Measurements from ENCODE around the gene MYBPHL.

MYBPHL gene

DNA sequence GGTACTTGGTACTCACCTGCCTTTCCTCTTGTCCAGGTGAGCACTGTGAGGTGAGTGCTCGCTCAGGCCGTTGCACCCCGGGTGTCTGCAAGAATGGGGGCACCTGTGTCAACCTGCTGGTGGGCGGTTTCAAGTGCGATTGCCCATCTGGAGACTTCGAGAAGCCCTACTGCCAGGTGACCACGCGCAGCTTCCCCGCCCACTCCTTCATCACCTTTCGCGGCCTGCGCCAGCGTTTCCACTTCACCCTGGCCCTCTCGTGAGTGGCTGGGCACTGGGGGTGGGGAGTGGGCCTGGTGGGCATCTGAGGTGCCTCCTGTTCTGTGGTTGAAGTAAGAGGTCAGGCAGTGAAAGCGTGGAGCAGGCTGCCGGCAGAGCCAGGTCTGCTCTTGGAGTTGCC lies 45.8 kb downstream of the MYBPHL start:
- H3K9me3 Mint-ChIP-seq: no peaks in the 10 kb centered on the region
- peaks cover 21% of the 10 kb centered on the region for H3K27me3 Mint-ChIP-seq
- no peak overlapping the region for H3K4me3 Mint-ChIP-seq
- intact Hi-C loops (cut with micrococcal nuclease): loop anchor here (10.0 kb wide), 1 partner anchor 274 kb away; the partner anchor contains the start of gene GPR61
- peaks cover 11% of the 10 kb centered on the region for H3K4me1 Mint-ChIP-seq (ENCODE audit: low read depth)
- no peak overlapping the region for H3K27ac Mint-ChIP-seq
- no peaks in the 10 kb centered on the region for H3K36me3 Mint-ChIP-seq (ENCODE audit: low read depth)

DNA sequence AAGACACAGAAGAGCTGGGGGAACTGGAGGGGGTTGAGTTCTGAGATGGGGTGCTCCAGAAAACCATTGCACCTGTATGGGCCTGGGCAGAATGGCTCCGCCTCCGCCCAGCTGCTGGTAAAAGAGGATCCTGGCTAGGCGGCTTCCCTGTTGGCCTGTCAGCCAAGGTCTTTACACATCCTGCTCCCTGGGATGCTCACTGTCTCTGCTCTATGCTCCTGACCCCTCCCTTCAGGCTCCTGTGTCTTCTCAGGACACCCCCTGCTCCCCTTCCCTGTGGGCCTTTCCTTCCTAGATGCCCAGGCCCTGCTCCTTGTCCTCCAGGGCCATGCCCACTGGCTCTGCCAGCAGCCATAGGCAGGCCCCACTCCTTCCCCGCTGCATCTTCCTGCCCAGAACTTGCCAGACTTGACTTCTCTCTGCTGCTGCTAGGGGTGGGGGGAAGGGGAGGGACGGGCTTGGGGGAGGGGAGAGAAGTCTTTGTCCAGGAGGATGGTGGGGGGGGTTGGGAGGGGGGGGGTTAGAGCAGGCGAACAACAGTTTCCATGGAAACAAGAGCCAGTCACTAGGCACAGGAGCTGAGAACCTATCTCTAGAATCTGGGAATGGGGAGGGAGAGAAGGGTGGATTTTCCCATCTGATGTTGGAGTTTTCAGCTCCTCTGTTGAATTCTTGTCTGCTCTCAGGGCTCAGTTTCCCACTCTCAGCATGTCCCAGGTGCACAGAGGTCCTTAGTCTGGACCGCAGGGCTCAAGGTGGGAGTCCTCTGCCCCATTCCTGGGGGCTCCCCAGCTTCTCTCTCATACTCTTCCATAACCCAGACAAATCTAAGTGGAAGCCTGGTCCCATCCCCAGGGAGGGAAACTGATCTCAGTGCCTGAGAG lies 46.9 kb downstream of the MYBPHL start:
- intact Hi-C loops (cut with micrococcal nuclease): loop anchor here (10.0 kb wide), 1 partner anchor 275 kb away; the partner anchor contains the start of gene GPR61
- H3K27ac Mint-ChIP-seq: no peak overlapping the region
- H3K27me3 Mint-ChIP-seq: peaks cover 30% of the 10 kb centered on the region
- no peaks in the 10 kb centered on the region for H3K36me3 Mint-ChIP-seq (ENCODE audit: low read depth)
- H3K4me3 Mint-ChIP-seq: no peak overlapping the region
- H3K9me3 Mint-ChIP-seq: no peaks in the 10 kb centered on the region
- H3K4me1 Mint-ChIP-seq (ENCODE audit: low read depth): peaks cover 16% of the 10 kb centered on the region

GRCh38 chr1:109258481-109259466 lies 48.0 kb downstream of the MYBPHL start:
- peaks cover 30% of the 10 kb centered on the region for H3K27me3 Mint-ChIP-seq
- H3K9me3 Mint-ChIP-seq: no peaks in the 10 kb centered on the region
- intact Hi-C loops (cut with micrococcal nuclease): no loop called here
- peaks cover 19% of the 10 kb centered on the region for H3K4me1 Mint-ChIP-seq (ENCODE audit: low read depth)
- no peak overlapping the region for H3K27ac Mint-ChIP-seq
- no peaks in the 10 kb centered on the region for H3K36me3 Mint-ChIP-seq (ENCODE audit: low read depth)
- no peak overlapping the region for H3K4me3 Mint-ChIP-seq

DNA sequence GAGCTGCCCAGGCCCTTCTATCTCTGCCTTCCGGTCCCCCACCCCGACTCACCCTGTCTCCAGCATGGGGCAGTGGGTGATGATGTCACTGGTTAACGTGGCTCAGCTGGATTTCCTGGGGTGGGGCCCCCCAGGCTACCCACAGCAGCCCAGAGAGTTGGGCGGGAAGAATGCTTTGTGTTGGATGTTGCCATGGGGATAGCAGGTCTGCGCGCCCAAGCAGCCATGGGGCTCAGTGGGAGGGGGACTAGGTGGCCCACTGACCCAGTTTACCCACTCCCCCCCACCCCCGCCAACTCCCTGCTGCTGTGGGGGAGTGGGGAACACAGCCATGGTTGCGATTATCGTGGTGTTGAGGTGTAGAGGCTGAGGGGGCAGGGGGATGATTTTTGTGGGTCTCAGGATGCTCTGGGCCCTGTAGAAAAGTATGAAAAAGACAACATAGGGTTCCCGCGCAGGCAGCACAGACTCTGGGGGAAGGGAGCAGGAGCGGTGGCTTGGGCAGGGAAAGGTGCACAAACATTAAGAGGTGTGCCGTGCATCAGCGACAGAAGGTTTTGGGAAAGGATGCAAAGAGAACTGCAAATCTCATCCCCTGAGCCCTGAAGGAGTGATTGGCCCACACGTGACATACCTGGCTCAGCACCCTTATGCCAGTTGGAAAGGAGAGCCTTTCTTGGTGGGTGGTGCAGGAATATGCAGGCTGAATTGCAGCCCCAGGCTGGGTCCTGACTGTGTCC lies 49.0 kb downstream of the MYBPHL start:
- Mint-ChIP-seq H3K36me3 (ENCODE audit: low read depth) (no peaks in the 10 kb centered on the region), H3K27ac (no peak overlapping the region), H3K9me3 (no peaks in the 10 kb centered on the region), H3K4me1 (ENCODE audit: low read depth) (peaks cover 13% of the 10 kb centered on the region), H3K4me3 (no peak overlapping the region), H3K27me3 (peaks cover 29% of the 10 kb centered on the region)
- intact Hi-C loops (cut with micrococcal nuclease): no loop called here

GRCh38 chr1:109256971-109257681 lies 49.7 kb downstream of the MYBPHL start:
- Mint-ChIP-seq H3K27me3 (peaks cover 31% of the 10 kb centered on the region), H3K9me3 (no peaks in the 10 kb centered on the region), H3K27ac (no peak overlapping the region), H3K4me1 (ENCODE audit: low read depth) (peaks cover 13% of the 10 kb centered on the region), H3K4me3 (no peak overlapping the region), H3K36me3 (ENCODE audit: low read depth) (no peaks in the 10 kb centered on the region)
- intact Hi-C loops (cut with micrococcal nuclease): no loop called here

GRCh38 chr1:109256085-109256484 lies 50.7 kb downstream of the MYBPHL start:
- Mint-ChIP-seq H3K36me3 (ENCODE audit: low read depth) (no peaks in the 10 kb centered on the region), H3K27ac (no peak overlapping the region), H3K4me1 (ENCODE audit: low read depth) (peaks cover 13% of the 10 kb centered on the region), H3K27me3 (peaks cover 40% of the 10 kb centered on the region), H3K9me3 (no peaks in the 10 kb centered on the region), H3K4me3 (no peak overlapping the region)
- intact Hi-C loops (cut with micrococcal nuclease): no loop called here

DNA sequence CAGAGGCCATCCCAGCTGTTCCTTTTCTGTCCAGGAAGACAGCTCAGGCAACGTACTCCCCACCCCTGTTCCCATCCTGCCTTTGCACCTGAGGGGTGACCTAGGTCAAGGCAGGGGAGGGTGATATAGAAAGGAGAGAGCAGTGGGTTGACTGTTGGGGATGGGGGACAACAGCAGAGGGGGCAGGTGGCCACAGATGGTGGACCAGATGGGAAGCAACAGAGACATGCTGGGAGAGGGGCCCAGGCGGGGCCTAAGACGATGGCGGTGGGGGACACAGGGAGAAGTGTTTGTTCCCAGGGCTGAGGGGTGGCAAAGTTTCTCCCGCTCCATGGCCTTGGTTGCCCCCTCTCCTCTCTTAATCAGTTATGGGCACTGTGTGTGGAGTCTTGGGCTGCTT lies 51.1 kb downstream of the MYBPHL start:
- intact Hi-C loops (cut with micrococcal nuclease): no loop called here
- H3K36me3 Mint-ChIP-seq (ENCODE audit: low read depth): no peaks in the 10 kb centered on the region
- peaks cover 44% of the 10 kb centered on the region for H3K27me3 Mint-ChIP-seq
- H3K27ac Mint-ChIP-seq: peak overlapping the region; percentile 16
- no peak overlapping the region for H3K4me3 Mint-ChIP-seq
- no peaks in the 10 kb centered on the region for H3K9me3 Mint-ChIP-seq
- H3K4me1 Mint-ChIP-seq (ENCODE audit: low read depth): peaks cover 13% of the 10 kb centered on the region

DNA sequence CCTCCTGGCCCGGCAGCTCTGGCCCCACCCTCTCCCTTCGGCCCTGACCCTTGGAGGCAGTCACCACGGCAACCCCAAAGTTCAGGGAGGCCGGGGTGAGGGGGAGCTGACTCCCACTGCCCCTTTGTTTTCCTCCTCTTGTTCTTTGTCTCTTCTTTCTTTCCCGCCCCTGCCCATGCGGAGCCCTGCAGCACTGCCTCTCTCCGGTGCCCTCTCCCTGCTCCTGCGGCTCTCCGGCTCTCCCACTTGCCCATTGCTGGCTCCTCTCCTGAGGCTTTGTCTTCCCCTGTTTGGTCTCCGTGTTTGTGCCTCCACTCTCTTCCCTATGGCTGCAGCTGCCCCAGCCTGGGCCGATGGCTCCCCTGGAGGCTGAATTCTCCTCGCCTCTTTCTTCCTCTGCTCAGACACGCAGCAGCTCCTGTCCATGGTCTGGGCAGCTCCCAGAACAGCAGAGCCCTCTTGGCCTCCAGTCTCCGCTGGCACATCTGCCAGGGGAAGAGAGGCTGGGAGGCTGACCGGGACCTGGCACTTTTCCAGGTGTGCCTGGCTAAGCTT lies 51.6 kb downstream of the MYBPHL start:
- peaks cover 48% of the 10 kb centered on the region for H3K27me3 Mint-ChIP-seq
- peaks cover 16% of the 10 kb centered on the region for H3K4me1 Mint-ChIP-seq (ENCODE audit: low read depth)
- peak overlapping the region; percentile 16 for H3K27ac Mint-ChIP-seq
- intact Hi-C loops (cut with micrococcal nuclease): no loop called here
- no peaks in the 10 kb centered on the region for H3K9me3 Mint-ChIP-seq
- no peaks in the 10 kb centered on the region for H3K36me3 Mint-ChIP-seq (ENCODE audit: low read depth)
- H3K4me3 Mint-ChIP-seq: no peak overlapping the region

DNA sequence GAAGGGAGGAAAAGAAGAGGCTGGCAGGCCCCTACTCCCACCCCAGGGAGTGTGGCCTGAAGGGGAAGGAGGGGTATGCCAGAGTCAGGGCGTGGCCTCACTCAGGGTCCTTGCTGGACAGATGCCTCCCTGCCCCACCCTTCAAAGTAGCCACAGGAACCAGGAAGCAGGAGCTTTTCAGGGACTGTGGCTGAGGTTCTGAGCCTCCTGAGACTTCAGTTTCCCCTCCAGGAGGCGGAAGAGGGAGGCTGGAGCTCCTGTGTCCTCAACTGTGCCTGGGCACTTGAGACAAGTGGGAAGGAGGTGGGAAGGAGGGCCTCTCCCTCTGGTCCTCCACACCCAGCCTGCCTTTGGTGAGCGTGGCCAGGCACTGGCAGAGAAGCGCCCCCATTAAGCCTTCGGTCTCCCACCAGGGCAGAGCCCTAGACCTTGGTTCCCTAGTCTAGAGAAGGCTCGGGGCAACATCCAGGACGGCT lies 52.2 kb downstream of the MYBPHL start:
- Mint-ChIP-seq H3K27ac (no peak overlapping the region), H3K4me3 (no peak overlapping the region), H3K4me1 (ENCODE audit: low read depth) (peaks cover 17% of the 10 kb centered on the region), H3K27me3 (peaks cover 50% of the 10 kb centered on the region), H3K36me3 (ENCODE audit: low read depth) (no peaks in the 10 kb centered on the region), H3K9me3 (no peaks in the 10 kb centered on the region)
- intact Hi-C loops (cut with micrococcal nuclease): no loop called here

- Mint-ChIP-seq H3K4me1 (ENCODE audit: low read depth) (peaks cover 17% of the 10 kb centered on the region), H3K4me3 (no peak overlapping the region), H3K27me3 (peaks cover 53% of the 10 kb centered on the region), H3K27ac (no peak overlapping the region), H3K9me3 (no peaks in the 10 kb centered on the region), H3K36me3 (ENCODE audit: low read depth) (no peaks in the 10 kb centered on the region)
- intact Hi-C loops (cut with micrococcal nuclease): no loop called here
Measured at GRCh38 chr1:109253803-109254620, 52.8 kb downstream of the MYBPHL start.

GRCh38 chr1:109252893-109253802 lies 53.7 kb downstream of the MYBPHL start:
- Mint-ChIP-seq H3K27me3 (peaks cover 61% of the 10 kb centered on the region), H3K36me3 (ENCODE audit: low read depth) (no peaks in the 10 kb centered on the region), H3K9me3 (no peaks in the 10 kb centered on the region), H3K27ac (no peak overlapping the region), H3K4me3 (no peak overlapping the region), H3K4me1 (ENCODE audit: low read depth) (peaks cover 17% of the 10 kb centered on the region)
- intact Hi-C loops (cut with micrococcal nuclease): no loop called here
